H1 (cell line): Measurements from ENCODE around the gene CCDC152. TPM values are rescaled to one million over a fixed set of nuclear protein-coding genes. Genes with fewer than 3 reads are reported as not detected.

Experiments
- CTCF ChIP-seq, 3 experiments: IDR thresholded peaks; 1 replicate in 2 of 3; 2 replicates in 1 of 3; pipeline versions ENCODE4 v1.5.1 to v1.6.1; 2011; ENCODE audit warnings: low read length in 3 of 3, mild to moderate bottlenecking in 3 of 3, inconsistent platforms in 2 of 3, low read depth in 1 of 3, moderate library complexity in 1 of 3; ENCODE audit not compliant: insufficient read depth in 1 of 3; ENCODE audit errors: control extremely low read depth in 1 of 3
- EP300 ChIP-seq, 2 experiments: IDR thresholded peaks; 1 replicate in 1 of 2; 2 replicates in 1 of 2; pipeline ENCODE4 v1.6.1; 2011 to 2012; ENCODE audit warnings: low read depth in 2 of 2, low read length in 2 of 2, mild to moderate bottlenecking in 2 of 2, borderline replicate concordance in 1 of 2, inconsistent platforms in 1 of 2, moderate library complexity in 1 of 2
- GABPA ChIP-seq: IDR thresholded peaks from 2 replicates; pipeline ENCODE4 v1.6.1; 2011; ENCODE audit warnings: mild to moderate bottlenecking, low read length, moderate library complexity, borderline replicate concordance; ENCODE audit not compliant: insufficient read depth
- MAFK ChIP-seq: IDR thresholded peaks from 2 replicates; pipeline ENCODE4 v1.6.1; 2012; ENCODE audit warnings: low read depth, mild to moderate bottlenecking, improper control_type of control experiment, low read length
- RAD21 ChIP-seq, 2 experiments: IDR thresholded peaks in 1 of 2; conservative IDR thresholded peaks in 1 of 2; 2 replicates each; pipeline ENCODE4 v1.6.1; 2011; ENCODE audit warnings: low read depth in 2 of 2, low read length in 2 of 2, improper control_type of control experiment in 1 of 2, inconsistent platforms in 1 of 2, mild to moderate bottlenecking in 1 of 2, moderate library complexity in 1 of 2
- TEAD4 ChIP-seq: IDR thresholded peaks from 2 replicates; pipeline ENCODE4 v1.6.1; 2012; ENCODE audit warnings: low read depth, low read length, inconsistent platforms, mixed read lengths
- polyA plus RNA-seq, 7 experiments: library from polyadenylated mRNA; depleted of rRNA in 3 of 7; stranded (reverse) in 5 of 7; unstranded in 2 of 7; fragments of >200 nt in 5 of 7; fragments of 200-250 nt in 2 of 7; gene quantifications; 1 replicate in 5 of 7; 2 replicates in 1 of 7; 4 replicates in 1 of 7; pipeline versions ENCODE4 v1.2.1 to v1.2.3, GENCODE V29; 2011 to 2013; ENCODE audit warnings: missing spikeins in 2 of 7, mixed read lengths in 2 of 7
- total RNA-seq: library from RNA; stranded (reverse); fragmentation: NEBNext Ultra II Directional; extraction: Animal tissue kit (Norgen Biotek cat#: 25700); gene quantifications from 2 replicates; pipeline ENCODE4 v1.2.1, GENCODE V29; 2021
- TF ChIP-seq, protein P1 (sequence below): fragments of 300-600 bp; sonication (generic); IDR thresholded peaks from 2 replicates; pipeline ENCODE4 v1.7.1; 2012; ENCODE audit warnings: low read length, moderate library complexity, mild to moderate bottlenecking, inconsistent platforms; ENCODE audit not compliant: insufficient replicate concordance

CCDC152 gene
- total and polyA plus RNA-seq, 2 of the 8 experiments (the other 6 are each of a cell fraction or from before 2014, with no cell fraction given) = 2.6 to 9.5 TPM

- TF ChIP-seq, protein P1, sequence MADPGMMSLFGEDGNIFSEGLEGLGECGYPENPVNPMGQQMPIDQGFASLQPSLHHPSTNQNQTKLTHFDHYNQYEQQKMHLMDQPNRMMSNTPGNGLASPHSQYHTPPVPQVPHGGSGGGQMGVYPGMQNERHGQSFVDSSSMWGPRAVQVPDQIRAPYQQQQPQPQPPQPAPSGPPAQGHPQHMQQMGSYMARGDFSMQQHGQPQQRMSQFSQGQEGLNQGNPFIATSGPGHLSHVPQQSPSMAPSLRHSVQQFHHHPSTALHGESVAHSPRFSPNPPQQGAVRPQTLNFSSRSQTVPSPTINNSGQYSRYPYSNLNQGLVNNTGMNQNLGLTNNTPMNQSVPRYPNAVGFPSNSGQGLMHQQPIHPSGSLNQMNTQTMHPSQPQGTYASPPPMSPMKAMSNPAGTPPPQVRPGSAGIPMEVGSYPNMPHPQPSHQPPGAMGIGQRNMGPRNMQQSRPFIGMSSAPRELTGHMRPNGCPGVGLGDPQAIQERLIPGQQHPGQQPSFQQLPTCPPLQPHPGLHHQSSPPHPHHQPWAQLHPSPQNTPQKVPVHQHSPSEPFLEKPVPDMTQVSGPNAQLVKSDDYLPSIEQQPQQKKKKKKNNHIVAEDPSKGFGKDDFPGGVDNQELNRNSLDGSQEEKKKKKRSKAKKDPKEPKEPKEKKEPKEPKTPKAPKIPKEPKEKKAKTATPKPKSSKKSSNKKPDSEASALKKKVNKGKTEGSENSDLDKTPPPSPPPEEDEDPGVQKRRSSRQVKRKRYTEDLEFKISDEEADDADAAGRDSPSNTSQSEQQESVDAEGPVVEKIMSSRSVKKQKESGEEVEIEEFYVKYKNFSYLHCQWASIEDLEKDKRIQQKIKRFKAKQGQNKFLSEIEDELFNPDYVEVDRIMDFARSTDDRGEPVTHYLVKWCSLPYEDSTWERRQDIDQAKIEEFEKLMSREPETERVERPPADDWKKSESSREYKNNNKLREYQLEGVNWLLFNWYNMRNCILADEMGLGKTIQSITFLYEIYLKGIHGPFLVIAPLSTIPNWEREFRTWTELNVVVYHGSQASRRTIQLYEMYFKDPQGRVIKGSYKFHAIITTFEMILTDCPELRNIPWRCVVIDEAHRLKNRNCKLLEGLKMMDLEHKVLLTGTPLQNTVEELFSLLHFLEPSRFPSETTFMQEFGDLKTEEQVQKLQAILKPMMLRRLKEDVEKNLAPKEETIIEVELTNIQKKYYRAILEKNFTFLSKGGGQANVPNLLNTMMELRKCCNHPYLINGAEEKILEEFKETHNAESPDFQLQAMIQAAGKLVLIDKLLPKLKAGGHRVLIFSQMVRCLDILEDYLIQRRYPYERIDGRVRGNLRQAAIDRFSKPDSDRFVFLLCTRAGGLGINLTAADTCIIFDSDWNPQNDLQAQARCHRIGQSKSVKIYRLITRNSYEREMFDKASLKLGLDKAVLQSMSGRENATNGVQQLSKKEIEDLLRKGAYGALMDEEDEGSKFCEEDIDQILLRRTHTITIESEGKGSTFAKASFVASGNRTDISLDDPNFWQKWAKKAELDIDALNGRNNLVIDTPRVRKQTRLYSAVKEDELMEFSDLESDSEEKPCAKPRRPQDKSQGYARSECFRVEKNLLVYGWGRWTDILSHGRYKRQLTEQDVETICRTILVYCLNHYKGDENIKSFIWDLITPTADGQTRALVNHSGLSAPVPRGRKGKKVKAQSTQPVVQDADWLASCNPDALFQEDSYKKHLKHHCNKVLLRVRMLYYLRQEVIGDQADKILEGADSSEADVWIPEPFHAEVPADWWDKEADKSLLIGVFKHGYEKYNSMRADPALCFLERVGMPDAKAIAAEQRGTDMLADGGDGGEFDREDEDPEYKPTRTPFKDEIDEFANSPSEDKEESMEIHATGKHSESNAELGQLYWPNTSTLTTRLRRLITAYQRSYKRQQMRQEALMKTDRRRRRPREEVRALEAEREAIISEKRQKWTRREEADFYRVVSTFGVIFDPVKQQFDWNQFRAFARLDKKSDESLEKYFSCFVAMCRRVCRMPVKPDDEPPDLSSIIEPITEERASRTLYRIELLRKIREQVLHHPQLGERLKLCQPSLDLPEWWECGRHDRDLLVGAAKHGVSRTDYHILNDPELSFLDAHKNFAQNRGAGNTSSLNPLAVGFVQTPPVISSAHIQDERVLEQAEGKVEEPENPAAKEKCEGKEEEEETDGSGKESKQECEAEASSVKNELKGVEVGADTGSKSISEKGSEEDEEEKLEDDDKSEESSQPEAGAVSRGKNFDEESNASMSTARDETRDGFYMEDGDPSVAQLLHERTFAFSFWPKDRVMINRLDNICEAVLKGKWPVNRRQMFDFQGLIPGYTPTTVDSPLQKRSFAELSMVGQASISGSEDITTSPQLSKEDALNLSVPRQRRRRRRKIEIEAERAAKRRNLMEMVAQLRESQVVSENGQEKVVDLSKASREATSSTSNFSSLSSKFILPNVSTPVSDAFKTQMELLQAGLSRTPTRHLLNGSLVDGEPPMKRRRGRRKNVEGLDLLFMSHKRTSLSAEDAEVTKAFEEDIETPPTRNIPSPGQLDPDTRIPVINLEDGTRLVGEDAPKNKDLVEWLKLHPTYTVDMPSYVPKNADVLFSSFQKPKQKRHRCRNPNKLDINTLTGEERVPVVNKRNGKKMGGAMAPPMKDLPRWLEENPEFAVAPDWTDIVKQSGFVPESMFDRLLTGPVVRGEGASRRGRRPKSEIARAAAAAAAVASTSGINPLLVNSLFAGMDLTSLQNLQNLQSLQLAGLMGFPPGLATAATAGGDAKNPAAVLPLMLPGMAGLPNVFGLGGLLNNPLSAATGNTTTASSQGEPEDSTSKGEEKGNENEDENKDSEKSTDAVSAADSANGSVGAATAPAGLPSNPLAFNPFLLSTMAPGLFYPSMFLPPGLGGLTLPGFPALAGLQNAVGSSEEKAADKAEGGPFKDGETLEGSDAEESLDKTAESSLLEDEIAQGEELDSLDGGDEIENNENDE = peak; percentile 54
- TF ChIP-seq RAD21 (IDR thresholded peaks at IDR 0.05 in 1 of 2, conservative IDR thresholded peaks at IDR 0.05 in 1 of 2; ENCODE audit: low read depth in 2 of 2, low read length in 2 of 2) (peak; percentile 64 to 74), GABPA (no peak), TEAD4 (peak; percentile 56; the same call in 1 of the 2 replicates), MAFK (no peak), CTCF (IDR thresholded peaks at IDR 0.05; ENCODE audit: control extremely low read depth in 1 of 3, insufficient read depth in 1 of 3, low read depth in 1 of 3, low read length in 3 of 3) (peak; percentile 40 to 79 (median 67)), EP300 (IDR thresholded peaks at IDR 0.05; ENCODE audit: borderline replicate concordance in 1 of 2, low read depth in 2 of 2, low read length in 2 of 2) (no peak)
Observed at GRCh38 chr5:42745426-42745825, 11.2 kb upstream of the CCDC152 start (continued).
